Measurements from ENCODE around the gene B3GNT9. TPM values are rescaled to one million over a fixed set of nuclear protein-coding genes. Genes with fewer than 3 reads are reported as not detected.

B3GNT9 gene
- total RNA-seq, 1 experiment from 2014 or later, result 6.8 TPM

GRCh38 chr16:67108489-67108888 lies 42.3 kb downstream of the B3GNT9 start:
- Mint-ChIP-seq H3K27me3 (ENCODE audit: unreplicated experiment) (no peaks in the 10 kb centered on the region), H3K27ac (ENCODE audit: unreplicated experiment) (no peak overlapping the region), H3K4me1 (ENCODE audit: low read depth, unreplicated experiment) (peaks cover 16% of the 10 kb centered on the region), H3K9me3 (ENCODE audit: low read depth, unreplicated experiment) (no peaks in the 10 kb centered on the region), H3K4me3 (ENCODE audit: low read depth, unreplicated experiment) (no peak overlapping the region), H3K36me3 (ENCODE audit: insufficient read depth, unreplicated experiment) (peaks cover 29% of the 10 kb centered on the region)
- intact Hi-C loops (cut with micrococcal nuclease; ENCODE audit: unreplicated experiment), result loop anchor here (5.0 kb wide), 1 partner anchor 54 kb away; the partner anchor contains the start of gene HSF4
- no peak for TF ChIP-seq CTCF (IDR thresholded peaks at IDR 0.05; ENCODE audit: unreplicated experiment)
- no TSS peak for BruUV-seq (replicated peaks)
- no peak for DNase-seq
- CTCF ChIA-PET, result no interaction called here

GRCh38 chr16:67105881-67106280 lies 44.9 kb downstream of the B3GNT9 start:
- Mint-ChIP-seq H3K27me3 (ENCODE audit: unreplicated experiment) (no peaks in the 10 kb centered on the region), H3K4me1 (ENCODE audit: low read depth, unreplicated experiment) (no peaks in the 10 kb centered on the region), H3K9me3 (ENCODE audit: low read depth, unreplicated experiment) (no peaks in the 10 kb centered on the region), H3K27ac (ENCODE audit: unreplicated experiment) (no peak overlapping the region), H3K36me3 (ENCODE audit: insufficient read depth, unreplicated experiment) (peaks cover 39% of the 10 kb centered on the region), H3K4me3 (ENCODE audit: low read depth, unreplicated experiment) (no peak overlapping the region)
- CTCF ChIA-PET, result no interaction called here
- no TSS peak for BruUV-seq (replicated peaks)
- intact Hi-C loops (cut with micrococcal nuclease; ENCODE audit: unreplicated experiment), result loop anchor here (5.0 kb wide), 1 partner anchor 56 kb away; the partner anchor contains the start of gene HSF4
- no peak for DNase-seq
- no peak for TF ChIP-seq CTCF (IDR thresholded peaks at IDR 0.05; ENCODE audit: unreplicated experiment)

GRCh38 chr16:67105246-67105645 lies 45.6 kb downstream of the B3GNT9 start:
- CTCF ChIA-PET, result no interaction called here
- no peaks in the 10 kb centered on the region for H3K27me3 Mint-ChIP-seq (ENCODE audit: unreplicated experiment)
- no peak overlapping the region for H3K27ac Mint-ChIP-seq (ENCODE audit: unreplicated experiment)
- intact Hi-C loops (cut with micrococcal nuclease; ENCODE audit: unreplicated experiment), result loop anchor here (5.0 kb wide), 1 partner anchor 57 kb away; the partner anchor contains the start of gene HSF4
- peaks cover 34% of the 10 kb centered on the region for H3K36me3 Mint-ChIP-seq (ENCODE audit: insufficient read depth, unreplicated experiment)
- no peak overlapping the region for H3K4me3 Mint-ChIP-seq (ENCODE audit: low read depth, unreplicated experiment)
- H3K4me1 Mint-ChIP-seq (ENCODE audit: low read depth, unreplicated experiment), result no peaks in the 10 kb centered on the region
- DNase-seq, result no peak
- H3K9me3 Mint-ChIP-seq (ENCODE audit: low read depth, unreplicated experiment), result no peaks in the 10 kb centered on the region
- BruUV-seq (replicated peaks), result no TSS peak
- TF ChIP-seq CTCF (IDR thresholded peaks at IDR 0.05; ENCODE audit: unreplicated experiment), result no peak

- Mint-ChIP-seq H3K4me3 (ENCODE audit: low read depth, unreplicated experiment) (no peak overlapping the region), H3K27me3 (ENCODE audit: unreplicated experiment) (no peaks in the 10 kb centered on the region), H3K36me3 (ENCODE audit: insufficient read depth, unreplicated experiment) (peaks cover 30% of the 10 kb centered on the region), H3K27ac (ENCODE audit: unreplicated experiment) (no peak overlapping the region), H3K4me1 (ENCODE audit: low read depth, unreplicated experiment) (no peaks in the 10 kb centered on the region), H3K9me3 (ENCODE audit: low read depth, unreplicated experiment) (no peaks in the 10 kb centered on the region)
- DNase-seq, result no peak
- no TSS peak for BruUV-seq (replicated peaks)
- intact Hi-C loops (cut with micrococcal nuclease; ENCODE audit: unreplicated experiment), result loop anchor here (5.0 kb wide), 2 partner anchors 57 to 88 kb away; partner anchors contain the start of gene HSF4
- CTCF ChIA-PET, result interaction anchor here (2.1 kb wide), 1 partner anchor 93 kb away, joined by 5 read pairs; no protein-coding TSS in a partner anchor
- no peak for TF ChIP-seq CTCF (IDR thresholded peaks at IDR 0.05; ENCODE audit: unreplicated experiment)
Measured at GRCh38 chr16:67104845-67105244, 46.0 kb downstream of the B3GNT9 start.

All from Calu3 (cell line).